Skeletal muscle satellite cell (primary cell): ENCODE data around the gene UBN1.

Experiments used
- H3K27me3 ChIP-seq: 2 replicates; pipeline ENCODE4 v1.7.0; 2013; ENCODE audit warnings: low read length; ENCODE audit not compliant: control insufficient read depth, insufficient read depth
- H3K36me3 ChIP-seq: 2 replicates; pipeline ENCODE4 v1.7.0; 2013; ENCODE audit warnings: mild to moderate bottlenecking, control low read depth, low read length; ENCODE audit not compliant: insufficient read depth
- H3K4me1 ChIP-seq: 2 replicates; pipeline ENCODE4 v1.7.0; 2013; ENCODE audit warnings: low read length; ENCODE audit not compliant: control insufficient read depth, insufficient read depth
- H3K4me2 ChIP-seq: 2 replicates; pipeline ENCODE4 v1.7.0; 2013; ENCODE audit warnings: mild to moderate bottlenecking, low read length
- H3K4me3 ChIP-seq: 2 replicates; pipeline ENCODE4 v1.7.0; 2013; ENCODE audit warnings: low read length
- H3K9ac ChIP-seq: 2 replicates; pipeline ENCODE4 v1.7.0; 2013; ENCODE audit warnings: mild to moderate bottlenecking, low read depth, low read length, moderate library complexity
- H3K9me3 ChIP-seq: replicated peaks from 2 replicates; pipeline ENCODE4 v1.7.0; 2013; ENCODE audit warnings: mild to moderate bottlenecking, control low read depth, low read length

UBN1 gene

DNA sequence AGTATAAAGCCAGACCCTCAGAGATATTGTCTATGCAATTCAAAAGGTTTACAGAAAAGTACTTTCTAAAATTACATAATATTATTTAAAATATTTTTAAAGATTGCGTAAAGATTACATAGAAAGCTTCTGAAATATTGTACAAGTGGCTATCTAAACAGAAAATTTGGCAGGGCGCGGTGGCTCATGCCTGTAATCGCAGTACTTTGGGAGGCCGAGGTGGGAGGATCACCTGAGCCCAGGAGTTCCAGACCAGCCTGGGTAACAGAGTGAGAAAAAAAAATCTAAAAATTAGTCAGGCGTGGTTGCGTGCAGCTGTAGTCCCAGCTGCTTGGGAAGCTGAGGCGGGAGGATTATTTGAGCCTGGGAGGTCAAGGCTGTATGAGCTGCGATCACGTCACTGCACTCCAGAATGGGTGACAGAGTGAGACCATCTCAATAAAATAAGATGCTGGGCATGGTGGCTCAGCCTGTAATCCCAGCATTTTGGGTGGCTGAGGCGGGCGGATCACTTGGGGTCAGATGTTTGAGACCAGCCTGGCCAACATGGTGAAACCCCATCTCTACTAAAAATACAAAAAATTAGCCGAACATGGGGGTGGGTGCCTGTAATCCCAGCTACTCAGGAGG is 18.1 kb downstream of the UBN1 start:
- Histone ChIP-seq H3K4me3 (no peak overlapping the region), H3K9ac (no peak overlapping the region), H3K4me1 (no peaks in the 10 kb centered on the region), H3K9me3 (no peaks in the 10 kb centered on the region), H3K27me3 (no peaks in the 10 kb centered on the region), H3K4me2 (no peak overlapping the region), H3K36me3 (peaks cover 40% of the 10 kb centered on the region)

DNA sequence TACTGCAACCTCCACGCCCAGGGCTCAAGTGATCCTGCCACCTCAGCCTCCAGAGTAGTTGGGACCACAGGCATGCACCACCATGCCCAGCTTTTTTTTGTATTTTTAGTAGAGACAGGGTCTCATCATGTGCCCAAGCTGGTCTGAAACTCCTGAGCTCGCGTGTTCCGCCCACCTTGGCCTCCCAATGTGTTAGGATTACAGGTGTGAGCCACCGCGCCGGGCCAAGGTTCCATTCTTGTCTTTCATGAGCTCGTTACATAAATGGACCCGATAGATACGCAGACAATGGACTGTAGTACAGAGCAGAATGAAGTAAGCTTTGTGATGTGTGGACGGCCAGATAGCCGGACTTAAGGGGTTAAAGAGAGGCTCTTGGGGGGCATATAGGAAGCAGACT is 19.3 kb downstream of the UBN1 start:
- Histone ChIP-seq H3K4me2 (no peak overlapping the region), H3K4me3 (no peak overlapping the region), H3K9me3 (no peaks in the 10 kb centered on the region), H3K27me3 (no peaks in the 10 kb centered on the region), H3K36me3 (peaks cover 38% of the 10 kb centered on the region), H3K9ac (no peak overlapping the region), H3K4me1 (no peaks in the 10 kb centered on the region)

DNA sequence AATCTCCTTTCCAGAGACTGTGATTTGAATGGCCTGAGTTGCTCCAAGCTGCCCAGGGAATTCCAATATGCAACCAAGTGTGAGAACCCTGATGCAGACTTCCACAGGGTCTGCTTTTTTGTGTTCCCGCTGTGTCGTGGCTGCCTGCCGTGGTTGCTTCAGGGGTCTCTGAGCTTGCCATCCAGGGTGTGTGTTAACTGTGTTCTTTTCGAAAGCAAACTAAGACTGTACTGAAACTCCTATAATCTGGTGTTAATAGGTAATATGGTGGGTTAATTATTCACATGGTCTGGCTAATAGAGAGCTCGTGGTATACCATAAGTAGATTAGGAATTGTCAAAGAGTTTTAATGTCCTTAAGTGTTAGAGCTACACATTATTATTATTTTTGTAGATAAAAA is 20.7 kb downstream of the UBN1 start:
- no peaks in the 10 kb centered on the region for H3K9me3 ChIP-seq
- H3K36me3 ChIP-seq: peaks cover 41% of the 10 kb centered on the region
- H3K4me1 ChIP-seq: no peaks in the 10 kb centered on the region
- no peak overlapping the region for H3K4me2 ChIP-seq
- no peak overlapping the region for H3K4me3 ChIP-seq
- H3K27me3 ChIP-seq: no peaks in the 10 kb centered on the region
- H3K9ac ChIP-seq: no peak overlapping the region

DNA sequence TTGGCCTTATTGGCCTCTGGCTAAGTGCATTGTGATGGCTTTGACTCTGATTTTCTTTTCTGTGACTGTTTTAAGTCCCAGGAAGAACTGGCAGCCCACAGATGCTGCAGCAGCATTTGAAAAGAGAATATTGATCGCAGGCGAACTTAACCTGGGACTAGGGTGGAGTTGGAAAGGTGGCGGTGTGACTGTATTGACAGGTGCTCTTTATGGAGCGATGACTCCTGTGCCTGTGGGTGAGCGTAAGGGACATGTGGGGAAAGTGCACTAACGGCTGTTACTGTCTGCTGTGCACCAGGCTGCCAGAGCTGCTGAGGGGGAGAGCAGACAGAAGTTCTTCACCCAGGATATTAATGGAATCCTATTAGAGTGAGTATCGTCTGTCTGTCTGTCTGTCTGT is 21.3 kb downstream of the UBN1 start:
- Histone ChIP-seq H3K4me3 (no peak overlapping the region), H3K27me3 (no peaks in the 10 kb centered on the region), H3K9ac (no peak overlapping the region), H3K4me2 (no peak overlapping the region), H3K9me3 (no peaks in the 10 kb centered on the region), H3K36me3 (peaks cover 46% of the 10 kb centered on the region), H3K4me1 (no peaks in the 10 kb centered on the region)

DNA sequence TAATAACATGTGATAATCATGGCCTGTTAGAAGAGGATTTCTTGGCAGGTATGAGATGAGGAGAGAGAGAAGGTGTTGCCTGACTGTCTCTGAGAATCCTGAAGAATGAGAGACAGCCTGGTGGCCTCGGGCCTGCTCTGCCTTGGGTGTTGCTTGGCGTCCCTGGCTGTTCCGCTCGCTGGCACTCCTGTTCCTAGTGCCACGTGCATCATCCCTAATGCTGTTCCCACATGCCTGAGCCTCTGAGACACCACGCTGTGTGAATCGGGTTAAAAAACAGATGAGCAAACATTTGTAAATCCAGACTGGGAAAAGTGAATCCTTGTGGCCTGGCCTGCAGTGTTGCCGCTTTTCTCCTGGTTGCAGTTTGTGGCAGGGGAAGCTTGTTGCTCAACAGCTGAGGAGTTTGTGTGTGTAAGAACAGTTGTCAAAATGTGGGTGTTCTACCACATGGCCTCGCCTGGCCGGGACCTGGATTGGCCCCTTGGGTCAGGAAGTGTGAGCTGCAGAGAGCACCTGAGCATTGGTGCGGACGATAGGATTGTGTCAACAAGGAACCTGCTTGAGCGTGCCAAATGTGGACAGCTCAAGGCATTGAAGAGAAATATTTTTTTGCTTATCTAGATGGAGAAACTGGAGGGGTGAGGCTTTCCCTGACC is 22.0 kb downstream of the UBN1 start:
- Histone ChIP-seq H3K4me1 (no peaks in the 10 kb centered on the region), H3K4me3 (no peak overlapping the region), H3K9me3 (no peaks in the 10 kb centered on the region), H3K4me2 (no peak overlapping the region), H3K27me3 (no peaks in the 10 kb centered on the region), H3K36me3 (peaks cover 53% of the 10 kb centered on the region), H3K9ac (no peak overlapping the region)

DNA sequence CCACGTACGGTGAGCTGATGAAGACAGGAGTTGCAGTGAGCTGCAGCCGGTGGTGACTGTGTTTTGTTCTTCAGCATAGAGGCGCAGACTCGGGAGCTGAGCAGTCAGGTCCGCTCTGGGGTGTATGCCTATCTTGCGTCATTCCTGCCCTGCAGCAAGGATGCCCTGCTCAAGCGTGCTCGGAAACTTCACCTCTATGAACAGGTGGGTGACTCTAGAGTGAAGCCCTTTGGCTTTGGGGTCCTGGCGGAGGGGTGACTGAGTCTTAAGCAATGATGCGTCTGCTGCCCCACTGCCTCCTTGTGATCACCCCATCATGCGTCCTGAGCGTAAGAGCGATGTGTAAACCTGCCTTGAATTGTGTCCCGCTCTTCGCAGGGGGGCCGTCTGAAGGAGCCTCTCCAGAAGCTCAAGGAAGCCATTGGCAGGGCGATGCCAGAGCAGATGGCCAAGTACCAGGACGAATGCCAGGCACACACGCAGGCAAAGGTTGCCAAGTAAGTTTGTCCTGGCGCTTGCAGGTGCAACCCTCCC is 22.9 kb downstream of the UBN1 start:
- peaks cover 57% of the 10 kb centered on the region for H3K36me3 ChIP-seq

DNA sequence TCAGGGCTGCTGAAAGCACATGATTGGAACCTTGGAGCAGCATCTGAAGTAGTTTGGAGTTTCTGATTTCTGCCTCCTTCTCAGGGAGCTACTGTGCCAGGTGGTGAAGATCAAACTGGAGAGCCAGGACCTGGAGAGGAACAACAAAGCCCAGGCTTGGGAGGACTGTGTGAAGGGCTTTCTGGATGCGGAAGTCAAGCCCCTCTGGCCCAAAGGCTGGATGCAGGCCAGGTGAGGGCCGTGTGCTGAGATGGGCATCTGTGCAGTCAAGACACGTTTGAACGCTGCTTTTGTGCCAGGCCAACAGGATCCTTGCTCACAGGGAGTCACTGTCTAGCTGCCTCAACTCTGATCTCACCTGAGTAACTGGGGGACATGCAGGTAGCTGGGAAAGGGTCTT is 23.8 kb downstream of the UBN1 start:
- H3K4me1 ChIP-seq: no peaks in the 10 kb centered on the region
- peaks cover 63% of the 10 kb centered on the region for H3K36me3 ChIP-seq
- no peaks in the 10 kb centered on the region for H3K9me3 ChIP-seq
- no peaks in the 10 kb centered on the region for H3K27me3 ChIP-seq
- H3K9ac ChIP-seq: no peak overlapping the region
- no peak overlapping the region for H3K4me2 ChIP-seq
- H3K4me3 ChIP-seq: no peak overlapping the region

More for the DNA sequence above, 22.9 kb downstream of the UBN1 start:
- no peak overlapping the region for H3K4me3 ChIP-seq
- H3K4me2 ChIP-seq: no peak overlapping the region
- H3K27me3 ChIP-seq: no peaks in the 10 kb centered on the region
- no peak overlapping the region for H3K9ac ChIP-seq
- no peaks in the 10 kb centered on the region for H3K9me3 ChIP-seq
- H3K4me1 ChIP-seq: no peaks in the 10 kb centered on the region

DNA sequence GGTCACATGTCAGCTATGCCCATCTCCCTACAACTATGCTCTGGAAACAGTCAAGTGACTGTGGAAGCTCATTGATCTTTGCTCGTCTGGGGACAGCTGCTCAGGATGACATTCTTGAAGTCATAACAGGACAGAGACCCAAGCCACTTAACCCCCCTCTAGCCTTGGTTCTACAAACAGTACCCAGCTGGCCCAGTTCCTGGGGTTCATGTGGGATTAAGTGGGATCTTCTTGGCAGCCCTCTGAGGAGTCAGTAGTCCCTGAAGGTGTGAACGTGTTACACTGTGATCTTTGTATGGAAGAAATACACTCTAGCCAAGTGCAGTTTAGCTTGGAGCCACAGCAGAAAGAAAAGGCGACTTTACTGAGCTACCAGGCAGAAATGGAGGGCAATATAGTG is 25.8 kb downstream of the UBN1 start:
- Histone ChIP-seq H3K9ac (no peak overlapping the region), H3K36me3 (peaks cover 81% of the 10 kb centered on the region), H3K4me2 (no peak overlapping the region)

DNA sequence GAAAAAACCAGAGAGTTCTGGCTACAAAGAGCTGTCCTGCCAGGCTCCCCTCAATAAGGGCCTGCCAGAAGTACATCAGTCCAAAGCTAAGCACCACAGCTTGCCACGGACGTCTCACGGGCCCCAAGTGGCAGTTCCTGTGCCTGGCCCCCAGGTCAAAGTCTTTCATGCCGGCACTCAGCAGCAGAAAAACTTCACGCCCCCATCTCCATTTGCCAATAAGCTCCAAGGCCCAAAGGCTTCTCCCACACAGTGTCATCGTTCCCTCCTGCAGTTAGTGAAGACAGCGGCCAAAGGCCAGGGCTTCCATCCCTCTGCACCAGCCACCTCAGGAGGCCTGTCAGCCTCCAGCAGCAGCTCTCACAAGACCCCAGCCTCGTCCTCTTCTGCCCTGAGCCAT is 27.4 kb downstream of the UBN1 start:
- peaks cover 10% of the 10 kb centered on the region for H3K4me1 ChIP-seq
- H3K36me3 ChIP-seq: peaks cover 86% of the 10 kb centered on the region
- H3K4me2 ChIP-seq: no peak overlapping the region
- H3K27me3 ChIP-seq: no peaks in the 10 kb centered on the region
- no peak overlapping the region for H3K9ac ChIP-seq
- no peak overlapping the region for H3K4me3 ChIP-seq
- H3K9me3 ChIP-seq: no peaks in the 10 kb centered on the region

More for the DNA sequence above, 25.8 kb downstream of the UBN1 start:
- no peaks in the 10 kb centered on the region for H3K9me3 ChIP-seq
- H3K27me3 ChIP-seq: no peaks in the 10 kb centered on the region
- no peaks in the 10 kb centered on the region for H3K4me1 ChIP-seq
- H3K4me3 ChIP-seq: no peak overlapping the region

DNA sequence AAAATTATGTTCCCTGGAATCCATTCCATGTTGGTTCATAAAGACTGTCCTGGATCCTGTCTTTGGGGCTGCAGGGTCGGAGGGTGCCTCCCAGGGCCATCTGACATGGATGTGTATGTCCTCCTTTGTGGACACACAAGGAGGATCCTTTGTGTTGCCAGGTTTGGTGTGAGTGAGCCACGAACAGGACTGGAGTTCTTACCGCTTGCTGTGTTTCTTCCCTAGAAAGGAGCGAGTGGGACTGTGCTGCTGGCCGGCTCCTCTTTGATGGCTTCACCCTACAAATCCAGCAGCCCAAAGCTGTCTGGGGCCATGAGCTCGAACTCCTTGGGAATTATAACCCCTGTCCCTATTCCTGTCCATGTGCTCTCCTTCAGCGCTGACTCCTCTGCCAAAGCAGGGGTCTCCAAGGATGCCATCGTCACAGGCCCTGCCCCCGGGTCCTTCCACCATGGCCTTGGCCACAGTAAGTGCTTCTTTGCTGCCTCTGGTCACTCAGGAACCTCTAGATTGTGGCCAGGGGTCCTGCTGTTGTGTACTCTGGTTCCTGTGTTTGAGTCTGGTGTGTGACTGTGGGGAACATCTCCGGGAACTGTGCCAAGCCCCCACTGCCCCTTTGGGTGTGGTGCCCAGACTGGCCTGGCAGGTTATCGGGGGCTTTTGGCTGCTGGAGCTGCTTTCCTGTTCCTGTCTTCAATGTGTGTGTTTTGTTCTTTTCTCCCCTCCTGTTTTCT is 29.5 kb downstream of the UBN1 start:
- Histone ChIP-seq H3K4me1 (peaks cover 11% of the 10 kb centered on the region), H3K4me3 (no peak overlapping the region), H3K27me3 (no peaks in the 10 kb centered on the region), H3K36me3 (peaks cover 88% of the 10 kb centered on the region), H3K9ac (no peak overlapping the region), H3K9me3 (no peaks in the 10 kb centered on the region), H3K4me2 (no peak overlapping the region)

DNA sequence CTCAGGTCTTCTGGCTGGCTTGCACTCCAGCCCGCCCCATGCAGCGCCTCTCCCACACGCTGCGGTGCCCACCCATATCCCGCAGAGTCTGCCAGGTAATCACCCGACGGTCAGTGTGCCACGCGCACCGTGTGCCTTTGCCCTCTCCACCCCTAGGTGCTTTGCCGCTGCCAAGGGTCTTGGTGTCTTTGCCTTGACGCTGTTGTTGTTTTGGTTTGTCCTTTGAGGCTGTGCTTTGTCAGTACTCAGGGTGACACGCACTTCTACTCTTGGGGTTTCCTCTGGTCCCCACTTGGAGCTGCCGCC is 30.1 kb downstream of the UBN1 start:
- Histone ChIP-seq H3K27me3 (no peaks in the 10 kb centered on the region), H3K36me3 (peaks cover 87% of the 10 kb centered on the region), H3K4me3 (no peak overlapping the region), H3K4me2 (no peak overlapping the region), H3K4me1 (peaks cover 16% of the 10 kb centered on the region), H3K9me3 (no peaks in the 10 kb centered on the region), H3K9ac (no peak overlapping the region)
